Pancreas (tissue), 10 donors: ENCODE measurements around the gene TARP.

ENCODE experiments used
- ATAC-seq, 4 donors: fragments of 200-7000 bp; cut with Tn5 transposase; one replicate each; pipeline versions ENCODE4 v1.8.0 to v1.9.1; 2020; ENCODE audit warnings: mild to moderate bottlenecking in 4 of 4, moderate library complexity in 4 of 4
- DNase-seq, 6 donors: peaks; one replicate each; pipeline ENCODE4 v3.0.0-alpha.2; 2020
- FAIRE-seq: peaks from 2 replicates; lab custom pipeline; 2012; peaks lifted over from hg19 to GRCh38; lab: Jason Lieb, UNC
- H3K27ac ChIP-seq, 4 donors: fragments of 200-600 bp; sonication (generic); 1 replicate in 3 of 4; 2 replicates in 1 of 4; pipeline versions ENCODE4 v1.5.0 to v1.8.0; 2020
- H3K27me3 ChIP-seq, 4 donors: fragments of 200-600 bp; one replicate each; pipeline ENCODE4 v1.8.0; 2021
- H3K36me3 ChIP-seq, 3 donors: fragments of 200-600 bp; sonication (generic) in 1 of 3; one replicate each; pipeline versions ENCODE4 v1.5.0 to v1.8.0; 2020 to 2021
- H3K4me1 ChIP-seq, 3 donors: fragments of 200-600 bp; one replicate each; pipeline ENCODE4 v1.8.0; 2021
- H3K4me3 ChIP-seq, 4 donors: fragments of 200-600 bp; sonication (generic) in 2 of 4; one replicate each; pipeline versions ENCODE4 v1.5.0 to v1.8.0; 2020 to 2021
- H3K9me3 ChIP-seq, 4 donors: fragments of 200-600 bp; one replicate each; pipeline ENCODE4 v1.8.0; 2021
- CTCF ChIP-seq, 4 donors: fragments of 200-600 bp; sonication (generic) in 3 of 4; IDR thresholded peaks; one replicate each; pipeline versions ENCODE4 v1.5.0 to v1.8.0; 2021; ENCODE audit warnings: antibody characterized with exemption in 4 of 4
- WGBS, 2 donors: extraction: QIAGEN DNeasy Blood & Tissue Kit; methylation state at CpG; one replicate each; pipeline ENCODE4 v1.1.7; 2013; 5-methylcytosine and 5-hydroxymethylcytosine counted together
- intact Hi-C, 3 donors: fragments of 100-400 bp; cut with DNase I; formaldehyde crosslinking; loops; one replicate each; pipeline versions ENCODE4 v1.11.1 to v1.14.2; 2022
- donor health status: healthy with polysubstance abuse.
- donor health status: DM: no; HTN: no; CAD: no; lungs with moderate emphysema.
- donor health status: DM: no; HTN: no; CAD: no.
- donor health status: control.
- donor health status: control.
- donor health status: Bipolar disorder and iron deficiency.
- donor health status: DM: yes; HTN: yes; CAD: no.
- donor health status: DM: no; HTN: no; CAD: no.
- donor health status: DM: no; HTN: no; CAD: no.
- donor health status: DM: yes; HTN: yes; CAD: no.

The TARP gene

DNA sequence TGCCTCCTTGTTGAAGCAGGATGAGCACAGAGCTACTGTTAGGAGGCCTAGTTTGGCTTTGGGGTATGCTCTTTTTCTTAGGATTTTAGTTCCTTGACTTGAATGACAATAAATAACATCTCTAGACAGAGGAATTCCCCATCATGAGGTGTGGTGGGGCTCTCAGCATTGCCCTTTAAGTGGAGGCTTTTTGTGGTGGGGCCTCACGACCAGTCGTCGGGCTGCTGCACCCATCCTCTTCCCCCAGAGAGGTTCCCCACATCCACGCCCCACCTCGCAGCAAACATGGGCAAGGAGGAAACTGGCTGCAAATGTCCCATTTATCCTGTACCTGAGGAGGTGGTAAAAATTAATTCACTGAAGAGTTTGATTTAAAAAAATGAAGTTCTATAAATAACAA, 36.1 kb upstream of the TARP start:
- Histone ChIP-seq H3K27ac (no peak overlapping the region), H3K36me3 (no peaks in the 10 kb centered on the region), H3K9me3 (no peaks in the 10 kb centered on the region), H3K4me3 (no peak overlapping the region), H3K4me1 (no peaks in the 10 kb centered on the region), H3K27me3 (no peaks in the 10 kb centered on the region)
- FAIRE-seq, result no peak
- no peak for ATAC-seq
- no peak for TF ChIP-seq CTCF (IDR thresholded peaks at IDR 0.05)
- no peak for DNase-seq
- intact Hi-C loops, result no loop called here
- 91 to 95% methylated on average over 5 of the region's 5 CpGs for WGBS, 2 donors

- Histone ChIP-seq H3K9me3 (no peaks in the 10 kb centered on the region), H3K27ac (no peak overlapping the region), H3K4me1 (no peaks in the 10 kb centered on the region), H3K4me3 (no peak overlapping the region), H3K27me3 (no peaks in the 10 kb centered on the region), H3K36me3 (no peaks in the 10 kb centered on the region)
- TF ChIP-seq CTCF (IDR thresholded peaks at IDR 0.05), result no peak
- ATAC-seq (no peak), FAIRE-seq (no peak), DNase-seq (no peak)
- intact Hi-C loops, result no loop called here
- WGBS, 2 donors, result 74 to 79% methylated on average over 2 of the region's 2 CpGs
Measured at GRCh38 chr7:38308140-38308539, 34.7 kb upstream of the TARP start.

DNA sequence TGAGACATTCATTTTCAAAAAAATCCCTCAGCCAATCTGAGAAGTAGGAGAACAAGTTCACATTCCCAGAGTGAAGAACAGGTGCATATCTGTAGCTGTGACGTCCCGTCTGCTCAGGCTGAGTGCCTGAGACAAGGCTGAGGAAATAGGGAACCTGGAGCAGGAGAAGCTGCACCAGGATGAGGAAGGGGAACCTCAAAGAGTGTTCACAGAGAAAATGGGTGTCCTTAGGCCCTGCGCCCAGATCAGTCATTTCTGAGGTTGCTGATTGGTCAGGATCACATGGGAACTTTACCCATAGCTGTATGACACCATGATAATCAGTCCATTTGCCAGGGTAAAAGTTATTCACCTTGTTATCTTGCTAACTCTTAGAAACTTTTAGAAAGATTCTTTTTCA, 34.2 kb upstream of the TARP start:
- intact Hi-C loops, result no loop called here
- H3K27ac ChIP-seq, result no peak overlapping the region
- no peak for DNase-seq
- WGBS, 2 donors, result 73 to 76% methylated on average over 3 of the region's 3 CpGs
- no peak for ATAC-seq
- H3K27me3 ChIP-seq, result no peaks in the 10 kb centered on the region
- no peaks in the 10 kb centered on the region for H3K36me3 ChIP-seq
- H3K4me3 ChIP-seq, result no peak overlapping the region
- TF ChIP-seq CTCF (IDR thresholded peaks at IDR 0.05), result no peak
- H3K4me1 ChIP-seq, result no peaks in the 10 kb centered on the region
- FAIRE-seq, result no peak
- no peaks in the 10 kb centered on the region for H3K9me3 ChIP-seq

DNA sequence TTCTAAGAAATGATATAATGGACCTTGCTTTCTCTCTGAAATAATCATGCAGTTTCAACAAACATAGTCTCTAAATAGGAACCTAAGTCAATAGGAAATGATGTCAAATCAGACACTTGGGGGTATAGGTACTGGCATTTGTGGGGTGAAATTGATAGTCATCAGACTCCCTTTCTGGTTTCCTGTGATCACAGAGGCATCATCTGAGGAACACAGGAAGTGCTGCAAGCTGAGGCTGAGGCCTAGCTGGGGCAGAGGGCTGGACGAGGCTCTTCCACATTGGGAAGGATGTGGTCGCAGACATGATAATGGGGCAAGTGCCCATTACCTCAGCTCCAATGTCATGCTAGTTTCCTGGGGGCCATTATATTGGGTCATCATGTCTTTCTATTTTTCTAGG, 33.5 kb upstream of the TARP start:
- no peak overlapping the region for H3K27ac ChIP-seq
- no peak for ATAC-seq

DNA sequence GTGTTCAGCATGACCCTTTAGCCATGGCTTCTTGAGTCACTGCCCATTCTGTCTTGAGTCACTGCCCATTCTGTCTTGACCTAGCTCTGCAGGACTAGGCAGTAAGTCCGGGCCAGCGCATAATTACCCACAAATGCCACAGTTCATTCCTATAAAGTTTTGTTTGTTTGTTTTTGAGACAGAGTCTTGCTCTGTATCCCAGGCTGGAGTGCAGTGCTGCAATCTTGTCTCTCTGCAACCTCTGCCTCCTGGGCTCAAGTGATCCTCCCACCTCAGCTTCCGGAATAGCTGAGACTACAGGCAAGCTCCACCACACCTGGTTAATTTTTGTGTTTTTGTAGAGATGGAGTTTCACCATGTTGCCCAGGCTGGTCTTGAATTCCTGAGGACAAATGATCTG, 32.7 kb upstream of the TARP start:
- no peak overlapping the region for H3K27ac ChIP-seq
- WGBS, 2 donors, result 86 to 87% methylated on average over 3 of the region's 3 CpGs
- no peak overlapping the region for H3K4me3 ChIP-seq
- no peaks in the 10 kb centered on the region for H3K36me3 ChIP-seq
- ATAC-seq (no peak), FAIRE-seq (no peak), DNase-seq (no peak)
- intact Hi-C loops, result no loop called here
- no peak for TF ChIP-seq CTCF (IDR thresholded peaks at IDR 0.05)
- H3K4me1 ChIP-seq, result no peaks in the 10 kb centered on the region
- no peaks in the 10 kb centered on the region for H3K9me3 ChIP-seq
- H3K27me3 ChIP-seq, result no peaks in the 10 kb centered on the region

More for the DNA sequence above, 33.5 kb upstream of the TARP start:
- WGBS, 2 donors, result 90 to 93% methylated on average over 2 of the region's 2 CpGs
- Histone ChIP-seq H3K36me3 (no peaks in the 10 kb centered on the region), H3K4me3 (no peak overlapping the region), H3K27me3 (no peaks in the 10 kb centered on the region), H3K9me3 (no peaks in the 10 kb centered on the region), H3K4me1 (no peaks in the 10 kb centered on the region)
- FAIRE-seq (no peak), DNase-seq (no peak)
- intact Hi-C loops, result no loop called here
- no peak for TF ChIP-seq CTCF (IDR thresholded peaks at IDR 0.05)
